Stromal cell of bone marrow (primary cell): ENCODE data around the gene GRIK3.

Experiments
- DNase-seq: peaks from one replicate; pipeline ENCODE4 v3.0.0-alpha.2; 2012; ENCODE audit warnings: low read depth

GRIK3 gene

GRCh38 chr1:37043101-37043500 is 8.8 kb upstream of the GRIK3 start:
- DNase-seq, result no peak

- DNase-seq, result no peak
Observed at GRCh38 chr1:37042506-37042905, 8.2 kb upstream of the GRIK3 start.

- DNase-seq, result no peak
Observed at GRCh38 chr1:37041483-37041882, 7.2 kb upstream of the GRIK3 start.

- no peak for DNase-seq
Observed at GRCh38 chr1:37040773-37041172, 6.5 kb upstream of the GRIK3 start.

GRCh38 chr1:37040261-37040660 is 5.9 kb upstream of the GRIK3 start:
- DNase-seq, result no peak

- DNase-seq, result no peak
Observed at GRCh38 chr1:37038227-37039093, 4.1 kb upstream of the GRIK3 start.

GRCh38 chr1:37037690-37038089 is 3.4 kb upstream of the GRIK3 start:
- DNase-seq, result no peak

GRCh38 chr1:37036667-37037053 is 2.3 kb upstream of the GRIK3 start:
- DNase-seq, result no peak

- DNase-seq, result no peak
Observed at GRCh38 chr1:37035796-37036666, 1.7 kb upstream of the GRIK3 start.

- no peak for DNase-seq
Observed at GRCh38 chr1:37035014-37035691, 838 bp upstream of the GRIK3 start.

GRCh38 chr1:37033355-37034101 is 787 bp downstream of the GRIK3 start:
- DNase-seq, result no peak

GRCh38 chr1:37032660-37033354 is 1.5 kb downstream of the GRIK3 start:
- DNase-seq, result no peak

GRCh38 chr1:37031871-37032270 is 2.4 kb downstream of the GRIK3 start:
- no peak for DNase-seq

GRCh38 chr1:37031429-37031828 is 2.9 kb downstream of the GRIK3 start:
- DNase-seq, result no peak

- no peak for DNase-seq
Observed at GRCh38 chr1:37028981-37029617, 5.2 kb downstream of the GRIK3 start.

GRCh38 chr1:37021502-37021901 is 12.8 kb downstream of the GRIK3 start:
- no peak for DNase-seq

- no peak for DNase-seq
Observed at GRCh38 chr1:37020653-37021277, 13.6 kb downstream of the GRIK3 start.

- DNase-seq, result no peak
Observed at GRCh38 chr1:37018510-37018909, 15.8 kb downstream of the GRIK3 start.

- DNase-seq, result no peak
Observed at GRCh38 chr1:37017720-37018119, 16.6 kb downstream of the GRIK3 start.

- no peak for DNase-seq
Observed at GRCh38 chr1:37016121-37016520, 18.2 kb downstream of the GRIK3 start.
